HFF-Myc (cell line): ENCODE measurements around the gene RHCG.

ENCODE experiments used
- DNase-seq: peaks from one replicate; pipeline ENCODE4 v3.0.0-alpha.2; 2011; ENCODE audit warnings: low read depth; ENCODE audit errors: extremely low read depth
- H3K4me3 ChIP-seq: replicated peaks from 2 replicates; pipeline ENCODE4 v1.5.1; 2011; ENCODE audit warnings: low read depth, mild to moderate bottlenecking, control low read depth, low read length
- TF ChIP-seq, protein P1 (sequence below): IDR thresholded peaks from 2 replicates; pipeline ENCODE4 v1.5.1; 2012; ENCODE audit warnings: mild to moderate bottlenecking, low read depth, low read length, control low read depth; ENCODE audit errors: missing control alignments

RHCG gene

DNA sequence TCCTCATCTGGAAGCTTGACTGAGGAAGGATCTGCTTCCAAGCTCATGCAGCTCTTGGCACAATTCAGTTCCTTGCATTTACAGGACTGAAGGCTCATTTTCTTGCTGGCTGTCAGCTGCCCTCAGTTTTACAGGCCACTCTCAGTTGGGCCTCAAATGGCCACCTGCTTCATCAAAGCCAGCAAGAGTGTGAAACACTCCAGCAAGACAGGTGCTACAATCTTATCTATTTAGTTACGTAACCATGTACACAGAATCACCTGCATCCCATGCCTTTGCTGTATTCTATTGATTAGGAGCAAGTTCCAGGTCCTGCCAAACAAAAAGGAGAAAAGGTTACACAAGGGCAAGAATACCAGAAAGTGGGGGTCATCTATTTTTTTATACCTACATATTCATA, 40.8 kb downstream of the RHCG start:
- DNase-seq: no peak
- TF ChIP-seq, protein P1, sequence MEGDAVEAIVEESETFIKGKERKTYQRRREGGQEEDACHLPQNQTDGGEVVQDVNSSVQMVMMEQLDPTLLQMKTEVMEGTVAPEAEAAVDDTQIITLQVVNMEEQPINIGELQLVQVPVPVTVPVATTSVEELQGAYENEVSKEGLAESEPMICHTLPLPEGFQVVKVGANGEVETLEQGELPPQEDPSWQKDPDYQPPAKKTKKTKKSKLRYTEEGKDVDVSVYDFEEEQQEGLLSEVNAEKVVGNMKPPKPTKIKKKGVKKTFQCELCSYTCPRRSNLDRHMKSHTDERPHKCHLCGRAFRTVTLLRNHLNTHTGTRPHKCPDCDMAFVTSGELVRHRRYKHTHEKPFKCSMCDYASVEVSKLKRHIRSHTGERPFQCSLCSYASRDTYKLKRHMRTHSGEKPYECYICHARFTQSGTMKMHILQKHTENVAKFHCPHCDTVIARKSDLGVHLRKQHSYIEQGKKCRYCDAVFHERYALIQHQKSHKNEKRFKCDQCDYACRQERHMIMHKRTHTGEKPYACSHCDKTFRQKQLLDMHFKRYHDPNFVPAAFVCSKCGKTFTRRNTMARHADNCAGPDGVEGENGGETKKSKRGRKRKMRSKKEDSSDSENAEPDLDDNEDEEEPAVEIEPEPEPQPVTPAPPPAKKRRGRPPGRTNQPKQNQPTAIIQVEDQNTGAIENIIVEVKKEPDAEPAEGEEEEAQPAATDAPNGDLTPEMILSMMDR: no peak
- no peak overlapping the region for H3K4me3 ChIP-seq

DNA sequence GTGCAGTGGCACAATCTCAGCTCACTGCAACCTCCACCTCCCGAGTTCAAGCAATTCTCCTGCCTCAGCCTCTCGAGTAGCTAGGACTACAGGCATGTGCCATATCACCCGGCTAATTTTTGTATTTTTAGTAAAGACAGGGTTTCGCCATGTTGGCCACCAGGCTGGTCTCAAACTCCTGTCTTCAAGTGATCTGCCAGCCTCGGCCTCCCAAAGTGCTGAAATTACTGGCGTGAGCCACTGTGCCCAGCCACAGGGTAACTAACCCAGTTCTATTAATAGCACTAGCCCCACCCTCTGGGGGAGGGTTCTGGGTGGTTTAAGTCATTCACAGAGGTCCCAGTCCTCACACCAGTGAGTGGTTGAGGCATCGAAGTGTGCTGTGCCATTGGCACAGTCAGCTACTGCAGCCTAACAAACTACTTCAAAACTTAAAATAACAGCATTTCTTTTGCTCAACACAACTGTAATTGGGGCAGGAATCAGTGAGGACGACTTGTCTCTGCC, 44.0 kb downstream of the RHCG start:
- no peak overlapping the region for H3K4me3 ChIP-seq
- no peak for DNase-seq
- TF ChIP-seq, protein P1: no peak

DNA sequence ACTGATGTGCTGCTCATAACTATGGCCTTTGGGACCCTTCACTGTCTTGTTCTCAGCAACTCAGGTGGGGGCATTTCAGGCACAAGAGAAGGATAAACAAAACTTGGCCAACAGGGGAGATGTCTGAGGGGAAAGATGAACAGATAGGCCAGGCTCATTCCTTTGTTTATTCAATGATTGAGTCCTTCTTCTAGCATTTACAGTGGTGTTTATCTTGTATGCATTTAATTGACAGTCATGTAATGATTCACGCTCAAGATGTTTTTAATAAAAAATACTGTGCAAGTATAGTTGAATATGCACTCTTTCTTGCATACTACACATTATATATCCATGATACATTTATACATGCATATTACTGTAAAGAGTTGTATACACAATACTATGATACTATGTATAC, 44.5 kb downstream of the RHCG start:
- DNase-seq: no peak
- TF ChIP-seq, protein P1: no peak
- H3K4me3 ChIP-seq: no peak overlapping the region

DNA sequence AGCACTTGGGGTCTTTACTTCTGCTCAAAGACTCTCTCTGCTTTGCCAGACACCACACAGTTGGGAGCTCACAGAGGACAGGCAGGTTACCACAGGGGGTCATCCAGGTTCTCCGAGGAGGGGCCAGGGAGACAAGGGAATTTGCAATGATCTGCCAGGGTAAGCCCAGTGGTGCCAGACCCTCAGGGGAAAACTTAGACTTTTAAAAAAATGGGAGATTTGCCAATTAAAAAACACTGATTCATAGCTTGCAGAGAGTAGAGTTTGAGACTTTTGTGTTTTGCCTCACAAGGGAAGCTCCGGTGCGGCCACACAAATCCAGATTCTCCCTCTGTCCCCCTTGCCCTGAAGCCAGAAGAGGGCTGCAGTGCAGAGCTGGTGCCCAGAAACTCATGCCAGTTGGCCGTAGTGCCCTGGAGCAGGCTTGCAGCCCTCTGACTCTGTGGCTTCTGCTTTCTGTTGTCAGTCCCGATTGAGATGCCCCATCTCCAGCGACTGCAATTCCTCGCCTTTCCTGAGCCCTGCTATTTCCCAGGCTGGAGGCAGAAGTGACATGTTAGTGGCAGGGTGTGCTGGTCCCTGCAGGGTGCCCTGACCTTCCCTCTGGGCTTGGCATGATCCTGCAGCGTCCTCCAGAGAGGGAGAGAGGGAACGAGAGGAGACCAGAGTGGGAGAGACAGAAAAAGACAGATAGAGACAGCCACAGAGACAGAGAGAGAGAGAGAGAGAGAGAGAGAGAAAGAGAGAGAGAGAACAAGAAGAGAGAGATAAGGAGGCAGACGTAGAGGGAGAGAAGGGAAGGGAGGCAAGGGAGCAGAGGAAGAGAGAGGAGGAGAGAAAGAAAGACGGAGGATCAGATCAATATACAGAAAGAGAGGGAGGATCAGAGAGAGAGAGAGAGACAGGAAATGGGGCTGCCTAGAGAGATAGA, 46.0 kb downstream of the RHCG start:
- H3K4me3 ChIP-seq: no peak overlapping the region
- TF ChIP-seq, protein P1: no peak
- no peak for DNase-seq

GRCh38 chr15:89448825-89449224, 47.6 kb downstream of the RHCG start:
- no peak overlapping the region for H3K4me3 ChIP-seq
- DNase-seq: no peak
- TF ChIP-seq, protein P1: no peak

- DNase-seq: no peak
- TF ChIP-seq, protein P1: no peak
- no peak overlapping the region for H3K4me3 ChIP-seq
Observed at GRCh38 chr15:89447676-89448075, 48.7 kb downstream of the RHCG start.
